Smooth muscle cell (in vitro differentiated cells): ENCODE results near the gene NUMB. TPM values are rescaled to one million over a fixed set of nuclear protein-coding genes. Genes with fewer than 3 reads are reported as not detected.
A peak's percentile ranks its signal among the peaks of the same experiment; 100 is the strongest.

ENCODE experiments used
- DNase-seq: peaks from one replicate; lab custom pipeline; 2025; ENCODE audit not compliant: unreplicated experiment; lab: John Stamatoyannopoulos, UW
- H2AFZ ChIP-seq: fragments of 200-600 bp; sonication (generic); 2 replicates; pipeline ENCODE4 v1.6.0; 2016; ENCODE audit warnings: antibody characterized with exemption, low read depth, mild to moderate bottlenecking
- H3F3A ChIP-seq: fragments of 200-600 bp; sonication (generic); 2 replicates; pipeline ENCODE4 v1.6.0; 2017; ENCODE audit warnings: antibody characterized with exemption, low read depth
- H3K27ac ChIP-seq: fragments of 200-600 bp; sonication (generic); 2 replicates; pipeline ENCODE4 v1.5.1; 2016; ENCODE audit warnings: low read depth, mild to moderate bottlenecking
- H3K27me3 ChIP-seq: fragments of 200-600 bp; sonication (generic); 2 replicates; pipeline ENCODE4 v1.6.1; 2016; ENCODE audit warnings: low read depth, mild to moderate bottlenecking
- H3K36me3 ChIP-seq: fragments of 200-600 bp; sonication (generic); 2 replicates; pipeline ENCODE4 v1.5.1; 2016; ENCODE audit warnings: low read depth
- H3K4me1 ChIP-seq: fragments of 200-600 bp; sonication (generic); 2 replicates; pipeline ENCODE4 v1.5.1; 2016; ENCODE audit warnings: low read depth
- H3K4me2 ChIP-seq: fragments of 200-600 bp; sonication (generic); 2 replicates; pipeline ENCODE4 v1.6.0; 2016; ENCODE audit warnings: mild to moderate bottlenecking
- H3K4me3 ChIP-seq: fragments of 200-600 bp; sonication (generic); 2 replicates; pipeline ENCODE4 v1.5.1; 2016; ENCODE audit warnings: mild to moderate bottlenecking
- H3K79me2 ChIP-seq: fragments of 200-600 bp; sonication (generic); 2 replicates; pipeline ENCODE4 v1.6.0; 2016; ENCODE audit warnings: low read depth, mild to moderate bottlenecking
- H3K9ac ChIP-seq: fragments of 200-600 bp; sonication (generic); 2 replicates; pipeline ENCODE4 v1.6.0; 2016; ENCODE audit warnings: low read depth
- H3K9me3 ChIP-seq: fragments of 200-600 bp; sonication (generic); replicated peaks from 2 replicates; pipeline ENCODE4 v1.5.1; 2016; ENCODE audit warnings: low read depth
- H4K20me1 ChIP-seq: fragments of 200-600 bp; sonication (generic); 2 replicates; pipeline ENCODE4 v1.6.0; 2016; ENCODE audit warnings: low read depth
- CTCF ChIP-seq: fragments of 200-600 bp; sonication (generic); IDR thresholded peaks from 2 replicates; pipeline ENCODE4 v1.5.1; 2017; ENCODE audit warnings: borderline replicate concordance, mild to moderate bottlenecking, antibody characterized with exemption; ENCODE audit not compliant: insufficient read depth, poor library complexity, severe bottlenecking
- WGBS: methylation state at CpG from one replicate; pipeline ENCODE4 v1.1.7; 2016; ENCODE audit warnings: low lambda C conversion rate; 5-methylcytosine and 5-hydroxymethylcytosine counted together
- polyA plus RNA-seq: library from polyadenylated mRNA; unstranded; fragments of >200 nt; fragmentation: Nextera tagmentation; extraction: Ambion mirVana; gene quantifications from 2 replicates; pipeline ENCODE4 v1.2.1, GENCODE V29; 2016
- total RNA-seq: library from RNA; depleted of rRNA; stranded (reverse); fragments of >200 nt; gene quantifications from 2 replicates; pipeline ENCODE4 v1.2.3, GENCODE V29; 2014

NUMB gene
- total and polyA plus RNA-seq, 2 experiments from 2014 or later, result 34.5 to 57.4 TPM

- TF ChIP-seq CTCF, result no peak
- Histone ChIP-seq H3K4me1 (peaks cover 28% of the 10 kb centered on the region), H2AFZ (no peak overlapping the region), H3K27ac (no peak overlapping the region), H3K4me2 (no peak overlapping the region), H3K79me2 (no peaks in the 10 kb centered on the region), H3F3A (no peaks in the 10 kb centered on the region), H3K27me3 (peaks cover 47% of the 10 kb centered on the region), H3K4me3 (no peak overlapping the region), H4K20me1 (no peaks in the 10 kb centered on the region), H3K9me3 (no peaks in the 10 kb centered on the region), H3K36me3 (no peaks in the 10 kb centered on the region), H3K9ac (no peak overlapping the region)
- WGBS, result 75% methylated on average over 19 of the region's 19 CpGs
- DNase-seq, result no peak
These were observed 216.7 kb downstream of the NUMB start for GRCh38 chr14:73241481-73242165.

GRCh38 chr14:73240816-73241480 is 217.4 kb downstream of the NUMB start:
- H3K27ac ChIP-seq, result no peak overlapping the region
- H2AFZ ChIP-seq, result no peak overlapping the region
- no peak overlapping the region for H3K4me2 ChIP-seq
- no peaks in the 10 kb centered on the region for H3K36me3 ChIP-seq
- DNase-seq, result no peak
- no peaks in the 10 kb centered on the region for H3F3A ChIP-seq
- H3K4me1 ChIP-seq, result peaks cover 33% of the 10 kb centered on the region
- WGBS, result 88% methylated on average over 9 of the region's 10 CpGs
- H3K4me3 ChIP-seq, result no peak overlapping the region
- TF ChIP-seq CTCF, result no peak
- H3K79me2 ChIP-seq, result no peaks in the 10 kb centered on the region
- H4K20me1 ChIP-seq, result no peaks in the 10 kb centered on the region
- no peak overlapping the region for H3K9ac ChIP-seq
- H3K27me3 ChIP-seq, result peaks cover 54% of the 10 kb centered on the region
- no peaks in the 10 kb centered on the region for H3K9me3 ChIP-seq

- Histone ChIP-seq H2AFZ (no peak overlapping the region), H3K4me3 (peak overlapping the region; percentile 25), H3K4me1 (peaks cover 43% of the 10 kb centered on the region), H3K4me2 (peak overlapping the region; percentile 89), H3K36me3 (no peaks in the 10 kb centered on the region), H3K9ac (no peak overlapping the region), H4K20me1 (no peaks in the 10 kb centered on the region), H3K27me3 (peaks cover 67% of the 10 kb centered on the region), H3F3A (no peaks in the 10 kb centered on the region), H3K79me2 (no peaks in the 10 kb centered on the region), H3K9me3 (no peaks in the 10 kb centered on the region), H3K27ac (no peak overlapping the region)
- no peak for DNase-seq
- TF ChIP-seq CTCF, result no peak
- WGBS, result 15% methylated on average over 30 of the region's 48 CpGs
These were observed 218.7 kb downstream of the NUMB start for GRCh38 chr14:73239393-73240241.
